ENCODE results near the gene ADPRS. TPM values are rescaled to one million over a fixed set of nuclear protein-coding genes. Genes with fewer than 3 reads are reported as not detected.

The ADPRS gene
- total and polyA plus RNA-seq, 2 experiments from 2014 or later = 42.0 to 70.3 TPM

GRCh38 chr1:36085686-36086526 lies 2.8 kb upstream of the ADPRS start:
- no peak for TF ChIP-seq EZH2phosphoT487 (IDR thresholded peaks at IDR 0.05; ENCODE audit: insufficient read depth, low read depth)
- no peak for TF ChIP-seq EZH2 (IDR thresholded peaks at IDR 0.05; ENCODE audit: insufficient read depth, poor library complexity, severe bottlenecking)

GRCh38 chr1:36086529-36087232 lies 2.0 kb upstream of the ADPRS start:
- Histone ChIP-seq H3K4me1 (ENCODE audit: insufficient read depth) (peaks cover 5% of the 10 kb centered on the region; the same call in 1 of the 2 replicates), H3K79me2 (ENCODE audit: insufficient read depth) (peaks cover 29% of the 10 kb centered on the region), H3K9ac (no peak overlapping the region), H3K9me2 (ENCODE audit: insufficient read depth) (no peaks in the 10 kb centered on the region), H4K20me1 (ENCODE audit: insufficient read depth) (no peaks in the 10 kb centered on the region), H3K9me3 (ENCODE audit: low read depth) (no peaks in the 10 kb centered on the region), H3K4me3 (no peak overlapping the region), H3K36me3 (ENCODE audit: low read depth) (no peaks in the 10 kb centered on the region), H3K27ac (no peak overlapping the region), H3K4me2 (ENCODE audit: unreplicated experiment) (no peak overlapping the region), H3K27me3 (replicated peaks; ENCODE audit: insufficient read depth) (no peaks in the 10 kb centered on the region), H3F3A (ENCODE audit: insufficient read depth) (no peaks in the 10 kb centered on the region), H2AFZ (no peak overlapping the region)
- DNase-seq = no peak
- WGBS, 2 experiments (ENCODE audit: low coverage in 1 of 2, low lambda C conversion rate in 2 of 2, missing lambda C conversion rate in 2 of 2) = 72 to 77% methylated on average over 12 of the region's 12 CpGs
- no peak for TF ChIP-seq EZH2 (IDR thresholded peaks at IDR 0.05; ENCODE audit: insufficient read depth, poor library complexity, severe bottlenecking)
- TF ChIP-seq EZH2phosphoT487 (IDR thresholded peaks at IDR 0.05; ENCODE audit: insufficient read depth, low read depth) = no peak
- in situ Hi-C loops (cut with MboI) = no loop called here

More at GRCh38 chr1:36085686-36086526, 2.8 kb upstream of the ADPRS start:
- Histone ChIP-seq H3K9me2 (ENCODE audit: insufficient read depth) (no peaks in the 10 kb centered on the region), H3K79me2 (ENCODE audit: insufficient read depth) (peaks cover 21% of the 10 kb centered on the region), H3K27ac (no peak overlapping the region), H3F3A (ENCODE audit: insufficient read depth) (peaks cover 4% of the 10 kb centered on the region; the same call in 1 of the 2 replicates), H3K27me3 (replicated peaks; ENCODE audit: insufficient read depth) (no peaks in the 10 kb centered on the region), H3K4me3 (no peak overlapping the region), H3K9me3 (ENCODE audit: low read depth) (no peaks in the 10 kb centered on the region), H3K4me1 (ENCODE audit: insufficient read depth) (peaks cover 7% of the 10 kb centered on the region; the same call in 1 of the 2 replicates), H3K36me3 (ENCODE audit: low read depth) (no peaks in the 10 kb centered on the region), H3K4me2 (ENCODE audit: unreplicated experiment) (no peak overlapping the region), H3K9ac (no peak overlapping the region), H4K20me1 (ENCODE audit: insufficient read depth) (no peaks in the 10 kb centered on the region), H2AFZ (no peak overlapping the region)
- DNase-seq = no peak
- in situ Hi-C loops (cut with MboI) = no loop called here
- WGBS, 2 experiments (ENCODE audit: low coverage in 1 of 2, low lambda C conversion rate in 2 of 2, missing lambda C conversion rate in 2 of 2) = 86 to 90% methylated on average over 29 of the region's 29 CpGs

GRCh38 chr1:36087233-36088123 lies 1.2 kb upstream of the ADPRS start:
- no peaks in the 10 kb centered on the region for H3F3A ChIP-seq (ENCODE audit: insufficient read depth)
- TF ChIP-seq EZH2phosphoT487 (IDR thresholded peaks at IDR 0.05; ENCODE audit: insufficient read depth, low read depth) = no peak
- TF ChIP-seq EZH2 (IDR thresholded peaks at IDR 0.05; ENCODE audit: insufficient read depth, poor library complexity, severe bottlenecking) = no peak
- peaks cover 35% of the 10 kb centered on the region for H3K79me2 ChIP-seq (ENCODE audit: insufficient read depth)
- H3K36me3 ChIP-seq (ENCODE audit: low read depth) = no peaks in the 10 kb centered on the region
- whole genome bisulfite sequencing, 2 experiments (ENCODE audit: low coverage in 1 of 2, low lambda C conversion rate in 2 of 2, missing lambda C conversion rate in 2 of 2) = 78 to 79% methylated on average over 31 of the region's 31 CpGs
- H3K4me3 ChIP-seq = no peak overlapping the region
- no peak overlapping the region for H3K9ac ChIP-seq
- peaks cover 5% of the 10 kb centered on the region; the same call in 1 of the 2 replicates for H3K4me1 ChIP-seq (ENCODE audit: insufficient read depth)
- H3K27me3 ChIP-seq (replicated peaks; ENCODE audit: insufficient read depth) = no peaks in the 10 kb centered on the region
- in situ Hi-C loops (cut with MboI) = no loop called here
- H4K20me1 ChIP-seq (ENCODE audit: insufficient read depth) = no peaks in the 10 kb centered on the region
- peak overlapping the region; percentile 99 for H2AFZ ChIP-seq
- no peak overlapping the region for H3K4me2 ChIP-seq (ENCODE audit: unreplicated experiment)
- H3K27ac ChIP-seq = no peak overlapping the region
- DNase-seq = peak; percentile 22
- no peaks in the 10 kb centered on the region for H3K9me2 ChIP-seq (ENCODE audit: insufficient read depth)
- no peaks in the 10 kb centered on the region for H3K9me3 ChIP-seq (ENCODE audit: low read depth)

GRCh38 chr1:36088265-36088576 lies 471 bp upstream of the ADPRS start:
- Histone ChIP-seq H3K27me3 (replicated peaks; ENCODE audit: insufficient read depth) (no peaks in the 10 kb centered on the region), H3F3A (ENCODE audit: insufficient read depth) (no peaks in the 10 kb centered on the region), H3K79me2 (ENCODE audit: insufficient read depth) (peaks cover 38% of the 10 kb centered on the region), H2AFZ (peak overlapping the region; percentile 99), H3K9me2 (ENCODE audit: insufficient read depth) (no peaks in the 10 kb centered on the region), H3K4me2 (ENCODE audit: unreplicated experiment) (peak overlapping the region; percentile 81), H3K9ac (peak overlapping the region; percentile 88), H3K27ac (no peak overlapping the region), H4K20me1 (ENCODE audit: insufficient read depth) (no peaks in the 10 kb centered on the region), H3K9me3 (ENCODE audit: low read depth) (no peaks in the 10 kb centered on the region), H3K4me3 (peak overlapping the region; percentile 78), H3K36me3 (ENCODE audit: low read depth) (peaks cover 7% of the 10 kb centered on the region), H3K4me1 (ENCODE audit: insufficient read depth) (peaks cover 5% of the 10 kb centered on the region; the same call in 1 of the 2 replicates)
- no peak for TF ChIP-seq EZH2 (IDR thresholded peaks at IDR 0.05; ENCODE audit: insufficient read depth, poor library complexity, severe bottlenecking)
- no peak for TF ChIP-seq EZH2phosphoT487 (IDR thresholded peaks at IDR 0.05; ENCODE audit: insufficient read depth, low read depth)
- in situ Hi-C loops (cut with MboI) = no loop called here
- no peak for DNase-seq
- WGBS, 2 experiments (ENCODE audit: low coverage in 1 of 2, low lambda C conversion rate in 2 of 2, missing lambda C conversion rate in 2 of 2) = 24 to 26% methylated on average over 7 to 8 of the region's 8 CpGs

Measured in GM23248 (cell line).